SK-N-SH (cell line): ENCODE results near the gene YEATS4. TPM values are rescaled to one million over a fixed set of nuclear protein-coding genes. Genes with fewer than 3 reads are reported as not detected.

Experiments used
- CTCF ChIA-PET: fragments of 300-600, 350-600 bp; formaldehyde crosslinking; extraction: SDS; loops from one replicate; lab custom pipeline; 2021; lab: Yijun Ruan, JAX
- POLR2A ChIA-PET: fragments of 350-600 bp; sonication (Branson Sonifier 250); formaldehyde crosslinking; extraction: SDS; loops from one replicate; lab custom pipeline; 2020; ENCODE audit warnings: antibody characterized with exemption, inconsistent platforms; lab: Yijun Ruan, JAX
- DNase-seq: peaks from one replicate; pipeline ENCODE4 v3.0.0; 2012
- H2AFZ ChIP-seq: fragments of 200-600 bp; sonication (generic); 2 replicates; pipeline ENCODE4 v1.8.1; 2016; ENCODE audit warnings: antibody characterized with exemption, mild to moderate bottlenecking, low read depth
- H3F3A ChIP-seq: fragments of 200-600 bp; sonication (generic); replicated peaks from 2 replicates; pipeline ENCODE3; 2016; ENCODE audit warnings: antibody characterized with exemption, mild to moderate bottlenecking; ENCODE audit not compliant: insufficient read depth
- H3K27ac ChIP-seq, 2 experiments: fragments of 200-500 bp in 1 of 2; fragments of 200-600 bp in 1 of 2; sonication (Bioruptor generic) in 1 of 2; sonication (generic), shearing (Covaris generic) in 1 of 2; 2 replicates each; pipeline versions ENCODE4 v1.5.1 to v1.6.1; 2014 to 2016; ENCODE audit warnings: low read depth in 2 of 2, inconsistent platforms in 1 of 2, low read length in 1 of 2, mild to moderate bottlenecking in 1 of 2, mixed read lengths in 1 of 2
- H3K27me3 ChIP-seq: fragments of 200-600 bp; sonication (generic), shearing (Covaris generic); 2 replicates; pipeline ENCODE4 v1.6.1; 2016; ENCODE audit warnings: mixed run types; ENCODE audit not compliant: insufficient read depth
- H3K36me3 ChIP-seq, 2 experiments: fragments of 200-500 bp in 1 of 2; fragments of 200-600 bp in 1 of 2; sonication (Bioruptor generic) in 1 of 2; sonication (generic) in 1 of 2; replicated peaks in 1 of 2; 2 replicates each; pipeline versions ENCODE3 to v1.5.1; 2014 to 2016; ENCODE audit warnings: low read length in 1 of 2, mild to moderate bottlenecking in 1 of 2; ENCODE audit not compliant: insufficient read depth in 2 of 2, control insufficient read depth in 1 of 2
- H3K4me1 ChIP-seq, 2 experiments: fragments of 200-500 bp in 1 of 2; fragments of 200-600 bp in 1 of 2; sonication (Bioruptor generic) in 1 of 2; sonication (generic), shearing (Covaris generic) in 1 of 2; 2 replicates each; pipeline versions ENCODE4 v1.5.1 to v1.6.1; 2014 to 2016; ENCODE audit warnings: low read depth in 1 of 2, low read length in 1 of 2, mixed run types in 1 of 2; ENCODE audit not compliant: insufficient read depth in 2 of 2, control insufficient read depth in 1 of 2
- H3K4me2 ChIP-seq: fragments of 200-600 bp; sonication (generic), shearing (Covaris generic); 2 replicates; pipeline ENCODE4 v1.6.1; 2017; ENCODE audit warnings: mixed run types
- H3K4me3 ChIP-seq, 2 experiments: fragments of 200-500 bp in 1 of 2; fragments of 200-600 bp in 1 of 2; sonication (Bioruptor generic) in 1 of 2; sonication (generic), shearing (Covaris generic) in 1 of 2; 2 replicates each; pipeline versions ENCODE4 v1.5.1 to v1.8.1; 2014 to 2016; ENCODE audit warnings: low read depth in 2 of 2, inconsistent platforms in 1 of 2, low read length in 1 of 2, mild to moderate bottlenecking in 1 of 2, mixed read lengths in 1 of 2, moderate library complexity in 1 of 2
- H3K79me2 ChIP-seq: fragments of 200-600 bp; sonication (generic); 2 replicates; pipeline ENCODE4 v1.8.1; 2017; ENCODE audit warnings: mild to moderate bottlenecking; ENCODE audit not compliant: insufficient read depth
- H3K9ac ChIP-seq: fragments of 200-600 bp; sonication (generic); 2 replicates; pipeline ENCODE4 v1.6.1; 2017; ENCODE audit warnings: mixed run types
- H3K9me2 ChIP-seq: fragments of 200-600 bp; sonication (generic); 2 replicates; pipeline ENCODE4 v1.6.1; 2017; ENCODE audit warnings: mixed run types
- H3K9me3 ChIP-seq: fragments of 200-600 bp; sonication (generic); 2 replicates; pipeline ENCODE4 v1.6.1; 2017; ENCODE audit warnings: mixed run types, mild to moderate bottlenecking, moderate library complexity
- H4K20me1 ChIP-seq: fragments of 200-600 bp; sonication (generic); 2 replicates; pipeline ENCODE4 v1.6.1; 2017; ENCODE audit warnings: mild to moderate bottlenecking, mixed run types; ENCODE audit not compliant: insufficient read depth
- CHD2 ChIP-seq: fragments of 150-350 bp; IDR thresholded peaks from 2 replicates; pipeline ENCODE4 v1.6.1; 2018; ENCODE audit warnings: low read length; ENCODE audit not compliant: partially characterized antibody
- FOSL2 ChIP-seq: IDR thresholded peaks from 2 replicates; pipeline ENCODE4 v1.4.0; 2012; ENCODE audit warnings: low read depth, mild to moderate bottlenecking, moderate library complexity, borderline replicate concordance
- FOXJ3 ChIP-seq: sonication (generic); formaldehyde crosslinking; IDR thresholded peaks from 2 replicates; pipeline ENCODE4 v1.5.1; 2020; ENCODE audit warnings: mild to moderate bottlenecking, missing genetic modification reagents
- GABPA ChIP-seq: IDR thresholded peaks from 2 replicates; pipeline ENCODE4 v1.4.0; 2012; ENCODE audit warnings: low read depth, mild to moderate bottlenecking
- JUND ChIP-seq: IDR thresholded peaks from 2 replicates; pipeline ENCODE4 v1.4.0; 2012
- NRF1 ChIP-seq: IDR thresholded peaks from 2 replicates; pipeline ENCODE4 v1.6.1; 2012; ENCODE audit warnings: low read depth, mild to moderate bottlenecking, low read length
- POLR2AphosphoS5 ChIP-seq: IDR thresholded peaks from 2 replicates; pipeline ENCODE4 v1.6.1; 2012; ENCODE audit warnings: low read depth, low read length
- RCOR1 ChIP-seq: fragments of 150-350 bp; IDR thresholded peaks from 2 replicates; pipeline ENCODE4 v1.6.1; 2017; ENCODE audit warnings: antibody characterized with exemption, low read length
- RFX5 ChIP-seq: IDR thresholded peaks from 2 replicates; pipeline ENCODE4 v1.6.1; 2012; ENCODE audit warnings: mild to moderate bottlenecking, improper control_type of control experiment, low read length
- RXRA ChIP-seq: IDR thresholded peaks from 2 replicates; pipeline ENCODE4 v1.4.0; 2012; ENCODE audit warnings: low read depth, mild to moderate bottlenecking, borderline replicate concordance
- SMC3 ChIP-seq: IDR thresholded peaks from 2 replicates; pipeline ENCODE4 v1.6.1; 2012; ENCODE audit warnings: low read depth, low read length, improper control_type of control experiment
- TAF1 ChIP-seq: IDR thresholded peaks from 2 replicates; pipeline ENCODE4 v1.6.1; 2012; ENCODE audit warnings: low read depth, mild to moderate bottlenecking, low read length, moderate library complexity, borderline replicate concordance
- YY1 ChIP-seq: IDR thresholded peaks from 2 replicates; pipeline ENCODE4 v1.4.0; 2012; ENCODE audit warnings: low read depth, mild to moderate bottlenecking
- WGBS: methylation state at CpG from one replicate; pipeline ENCODE4 v1.1.6; 2017; ENCODE audit warnings: low lambda C conversion rate; 5-methylcytosine and 5-hydroxymethylcytosine counted together
- polyA plus RNA-seq, 3 experiments: library from polyadenylated mRNA; depleted of rRNA; stranded (reverse); fragments of >200 nt; gene quantifications; 2 replicates each; pipeline ENCODE4 v1.2.3, GENCODE V29; 2012
- TF ChIP-seq, protein P1 (sequence below): IDR thresholded peaks from 2 replicates; pipeline ENCODE4 v1.4.0; 2012; ENCODE audit warnings: low read depth, borderline replicate concordance
- TF ChIP-seq, protein P2 (sequence below): fragments of 150-350 bp; IDR thresholded peaks from 2 replicates; pipeline ENCODE4 v1.6.1; 2016; ENCODE audit warnings: mild to moderate bottlenecking, low read depth, low read length
- TF ChIP-seq, protein P3 (sequence below): IDR thresholded peaks from 2 replicates; pipeline ENCODE4 v1.4.0; 2012; ENCODE audit warnings: low read depth, borderline replicate concordance

YEATS4 gene
- polyA plus RNA-seq, 1 of the 3 experiments (the other 2 are of a cell fraction): 11.4 TPM

DNA sequence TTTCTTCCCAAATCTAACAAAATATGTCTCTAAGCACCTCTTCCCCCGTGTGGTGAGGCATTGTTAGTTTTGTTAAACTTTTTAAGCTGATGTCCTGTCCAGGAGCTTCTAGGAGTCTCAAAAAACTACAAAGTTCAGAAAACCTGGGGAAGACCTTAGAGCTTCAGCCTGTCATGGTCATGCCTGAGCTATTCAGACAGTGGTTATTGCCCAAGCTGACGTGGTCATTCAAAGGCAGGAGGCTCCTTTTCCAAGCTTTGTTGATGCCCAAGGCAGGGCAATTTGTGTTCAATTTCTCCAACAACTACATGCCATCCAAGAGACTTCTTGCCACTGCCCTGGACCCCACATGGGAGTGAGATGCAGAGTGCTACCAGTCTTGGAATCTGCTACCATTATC is 17.1 kb upstream of the YEATS4 start (continued):
- TF ChIP-seq, protein P1, sequence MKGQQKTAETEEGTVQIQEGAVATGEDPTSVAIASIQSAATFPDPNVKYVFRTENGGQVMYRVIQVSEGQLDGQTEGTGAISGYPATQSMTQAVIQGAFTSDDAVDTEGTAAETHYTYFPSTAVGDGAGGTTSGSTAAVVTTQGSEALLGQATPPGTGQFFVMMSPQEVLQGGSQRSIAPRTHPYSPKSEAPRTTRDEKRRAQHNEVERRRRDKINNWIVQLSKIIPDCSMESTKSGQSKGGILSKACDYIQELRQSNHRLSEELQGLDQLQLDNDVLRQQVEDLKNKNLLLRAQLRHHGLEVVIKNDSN: no peak
- no peak for TF ChIP-seq CHD2
- TF ChIP-seq FOSL2: no peak
- no peak for TF ChIP-seq YY1
- no peak for TF ChIP-seq FOXJ3 (CRISPR knock-in tag)
- TF ChIP-seq RFX5: no peak
- TF ChIP-seq, protein P2, sequence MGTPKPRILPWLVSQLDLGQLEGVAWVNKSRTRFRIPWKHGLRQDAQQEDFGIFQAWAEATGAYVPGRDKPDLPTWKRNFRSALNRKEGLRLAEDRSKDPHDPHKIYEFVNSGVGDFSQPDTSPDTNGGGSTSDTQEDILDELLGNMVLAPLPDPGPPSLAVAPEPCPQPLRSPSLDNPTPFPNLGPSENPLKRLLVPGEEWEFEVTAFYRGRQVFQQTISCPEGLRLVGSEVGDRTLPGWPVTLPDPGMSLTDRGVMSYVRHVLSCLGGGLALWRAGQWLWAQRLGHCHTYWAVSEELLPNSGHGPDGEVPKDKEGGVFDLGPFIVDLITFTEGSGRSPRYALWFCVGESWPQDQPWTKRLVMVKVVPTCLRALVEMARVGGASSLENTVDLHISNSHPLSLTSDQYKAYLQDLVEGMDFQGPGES: no peak

DNA sequence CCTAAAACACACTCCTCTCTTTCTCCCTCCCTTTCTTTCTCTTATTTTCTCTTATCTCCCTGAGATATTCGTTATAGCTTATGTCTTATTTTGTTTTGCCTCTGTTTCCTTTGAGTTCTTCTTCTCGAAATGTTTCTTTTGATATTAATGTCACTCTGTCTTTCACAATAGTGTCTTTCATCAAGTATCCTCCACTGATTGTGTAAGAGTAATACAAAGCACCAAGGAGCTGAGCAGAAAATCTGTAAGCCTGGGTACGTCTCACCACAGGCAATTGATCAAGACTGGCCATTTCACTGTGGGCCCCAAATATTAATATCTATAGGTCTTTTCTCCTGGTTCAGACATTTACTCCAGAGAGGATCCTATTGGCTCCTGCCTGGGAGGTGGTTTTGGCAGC is 16.2 kb upstream of the YEATS4 start:
- TF ChIP-seq, protein P3, sequence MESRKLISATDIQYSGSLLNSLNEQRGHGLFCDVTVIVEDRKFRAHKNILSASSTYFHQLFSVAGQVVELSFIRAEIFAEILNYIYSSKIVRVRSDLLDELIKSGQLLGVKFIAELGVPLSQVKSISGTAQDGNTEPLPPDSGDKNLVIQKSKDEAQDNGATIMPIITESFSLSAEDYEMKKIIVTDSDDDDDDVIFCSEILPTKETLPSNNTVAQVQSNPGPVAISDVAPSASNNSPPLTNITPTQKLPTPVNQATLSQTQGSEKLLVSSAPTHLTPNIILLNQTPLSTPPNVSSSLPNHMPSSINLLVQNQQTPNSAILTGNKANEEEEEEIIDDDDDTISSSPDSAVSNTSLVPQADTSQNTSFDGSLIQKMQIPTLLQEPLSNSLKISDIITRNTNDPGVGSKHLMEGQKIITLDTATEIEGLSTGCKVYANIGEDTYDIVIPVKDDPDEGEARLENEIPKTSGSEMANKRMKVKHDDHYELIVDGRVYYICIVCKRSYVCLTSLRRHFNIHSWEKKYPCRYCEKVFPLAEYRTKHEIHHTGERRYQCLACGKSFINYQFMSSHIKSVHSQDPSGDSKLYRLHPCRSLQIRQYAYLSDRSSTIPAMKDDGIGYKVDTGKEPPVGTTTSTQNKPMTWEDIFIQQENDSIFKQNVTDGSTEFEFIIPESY: no peak
- TF ChIP-seq SMC3 (no peak), RCOR1 (no peak), GABPA (no peak), NRF1 (no peak), YY1 (no peak), JUND (no peak), POLR2AphosphoS5 (no peak), TAF1 (no peak), RXRA (no peak)
- TF ChIP-seq, protein P2: no peak

More for the DNA sequence above, 16.2 kb upstream of the YEATS4 start:
- Histone ChIP-seq H3K36me3 (no peaks in the 10 kb centered on the region), H3F3A (no peaks in the 10 kb centered on the region), H2AFZ (no peak overlapping the region), H4K20me1 (no peaks in the 10 kb centered on the region), H3K27ac (no peak overlapping the region), H3K9ac (no peak overlapping the region), H3K4me3 (no peak overlapping the region), H3K9me2 (no peaks in the 10 kb centered on the region), H3K79me2 (no peaks in the 10 kb centered on the region), H3K9me3 (no peaks in the 10 kb centered on the region), H3K27me3 (no peaks in the 10 kb centered on the region; the same call in 1 of the 2 replicates), H3K4me1 (no peaks in the 10 kb centered on the region), H3K4me2 (no peak overlapping the region)
- CTCF ChIA-PET: interaction anchor here (0.9 kb wide), 1 partner anchor 32 kb away, joined by 3 read pairs; no protein-coding TSS in a partner anchor
- POLR2A ChIA-PET: no interaction called here
- WGBS: 53% methylated on average over 3 of the region's 3 CpGs
- DNase-seq: no peak
